ENCODE data around the gene ADCY2. TPM values are rescaled to one million over a fixed set of nuclear protein-coding genes. Genes with fewer than 3 reads are reported as not detected.

Gene ADCY2
- 8.0 TPM for polyA plus RNA-seq (2013, experiment 1 of 2)
- polyA plus RNA-seq (2013, experiment 2 of 2) = 3.9 TPM

DNA sequence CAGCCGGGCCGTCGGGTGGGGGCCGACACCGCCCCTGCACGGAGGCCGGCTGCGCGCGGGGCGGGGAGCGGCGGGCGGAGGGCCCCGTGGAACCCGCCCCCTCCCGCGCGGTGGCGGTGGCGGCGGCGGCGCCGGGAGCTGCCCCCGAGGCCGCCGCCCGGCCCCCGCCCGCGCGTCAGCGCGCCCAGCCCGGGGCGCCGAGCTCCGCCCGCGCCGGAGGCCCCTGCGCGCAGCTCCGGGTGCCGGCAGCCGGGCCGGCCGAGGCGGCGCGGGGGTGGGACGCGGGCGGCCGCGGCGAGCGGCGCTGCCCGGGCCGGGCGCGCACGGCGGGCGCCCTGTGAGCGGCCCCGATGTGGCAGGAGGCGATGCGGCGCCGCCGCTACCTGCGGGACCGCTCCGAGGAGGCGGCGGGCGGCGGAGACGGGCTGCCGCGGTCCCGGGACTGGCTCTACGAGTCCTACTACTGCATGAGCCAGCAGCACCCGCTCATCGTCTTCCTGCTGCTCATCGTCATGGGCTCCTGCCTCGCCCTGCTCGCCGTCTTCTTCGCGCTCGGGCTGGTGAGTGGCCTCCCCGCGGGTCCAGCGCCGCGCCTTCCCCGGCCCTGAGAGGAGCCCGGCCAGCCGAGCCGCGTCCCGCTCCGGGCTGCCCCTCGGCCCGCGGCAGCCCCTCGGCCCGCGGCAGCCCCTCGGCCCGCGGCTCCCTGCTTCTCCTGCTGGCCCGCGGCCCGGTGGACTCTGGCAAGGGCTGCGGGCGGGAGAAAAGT lies at the start of gene ADCY2:
Gene ADCY2 (plus strand): TSS at position 192 of the 766 bp plus-strand sequence. CDS start 159 bp downstream, at position 351.
- H3K36me3 ChIP-seq (ENCODE audit: control insufficient read depth, insufficient read depth, low read length) = no peaks in the 10 kb centered on the region
- H3K9me3 ChIP-seq (ENCODE audit: control insufficient read depth, low read length) = no peaks in the 10 kb centered on the region
- H3K27ac ChIP-seq (ENCODE audit: low read depth, low read length, severe bottlenecking) = no peak within 1 kb of the TSS
- H3K4me3 ChIP-seq (ENCODE audit: extremely low read depth, insufficient read depth, low read length, poor library complexity, severe bottlenecking) = peak within 1 kb of the TSS; percentile 54
- 0% methylated on average over 72 to 101 of the region's 121 CpGs for WGBS, 2 experiments (ENCODE audit: insufficient coverage in 2 of 2)
- H3K4me1 ChIP-seq (ENCODE audit: control insufficient read depth, insufficient read depth, low read length, poor library complexity, severe bottlenecking) = no peaks in the 10 kb centered on the region

DNA sequence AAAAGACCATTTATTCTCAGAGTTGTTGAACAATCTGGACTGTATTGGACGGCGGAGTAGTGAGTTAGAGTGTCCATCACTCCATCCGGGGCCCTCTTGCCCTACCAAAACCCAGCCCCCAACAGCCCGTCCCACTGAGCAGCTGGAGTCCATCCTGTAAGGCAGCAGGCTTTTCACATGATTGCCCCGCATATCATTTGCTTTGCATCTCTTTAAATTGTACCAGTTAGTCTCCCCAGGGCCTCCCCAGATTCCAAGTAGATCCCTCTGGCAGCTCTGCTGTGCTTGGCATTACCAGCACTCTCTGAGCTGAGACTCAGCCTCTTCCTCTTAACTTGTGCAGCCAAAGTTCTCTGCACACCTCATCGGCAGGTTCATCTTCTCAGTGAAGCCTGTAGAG lies 48.6 kb upstream of the ADCY2 start:
- H3K9me3 ChIP-seq (ENCODE audit: control insufficient read depth, low read length) = no peaks in the 10 kb centered on the region
- no peaks in the 10 kb centered on the region for H3K36me3 ChIP-seq (ENCODE audit: control insufficient read depth, insufficient read depth, low read length)
- WGBS, 2 experiments (ENCODE audit: insufficient coverage in 2 of 2) = 11 to 48% methylated on average over 1 to 4 of the region's 6 CpGs
- H3K27ac ChIP-seq (ENCODE audit: low read depth, low read length, severe bottlenecking) = no peak overlapping the region
- H3K4me3 ChIP-seq (ENCODE audit: extremely low read depth, insufficient read depth, low read length, poor library complexity, severe bottlenecking) = no peak overlapping the region
- H3K4me1 ChIP-seq (ENCODE audit: control insufficient read depth, insufficient read depth, low read length, poor library complexity, severe bottlenecking) = no peaks in the 10 kb centered on the region

DNA sequence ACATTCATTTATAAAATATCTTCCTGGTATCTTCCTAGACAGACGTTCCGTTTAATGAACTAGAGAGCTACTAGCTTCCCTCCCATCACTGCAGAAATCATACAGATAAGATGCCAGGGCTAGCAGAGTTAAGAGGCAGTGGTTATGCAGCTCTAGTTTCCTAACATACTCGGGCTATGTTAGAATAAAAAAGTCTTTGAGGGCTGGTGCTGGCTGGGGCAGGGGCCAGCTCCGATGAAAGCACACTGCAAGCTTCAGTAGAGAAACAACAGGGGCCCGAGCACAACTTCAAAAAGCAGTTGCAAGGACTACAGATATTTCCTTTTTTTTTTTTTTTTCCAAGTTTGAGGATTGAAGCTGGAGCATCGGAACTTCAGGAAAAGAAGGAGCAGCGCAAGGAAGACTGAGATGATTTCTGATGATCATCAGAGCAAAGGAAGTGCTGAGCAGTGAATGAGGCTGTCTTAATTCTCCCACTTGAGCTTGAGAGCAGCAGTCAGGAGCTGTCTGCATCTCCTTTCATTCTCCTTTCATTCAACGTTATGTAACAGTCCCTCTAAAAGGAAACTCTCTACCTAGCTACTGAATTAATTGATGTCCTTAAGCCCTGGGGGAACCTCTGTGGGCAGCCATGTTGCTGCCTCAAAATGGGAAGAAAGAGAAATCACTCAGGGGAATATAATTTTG lies 47.6 kb upstream of the ADCY2 start:
- Histone ChIP-seq H3K4me3 (ENCODE audit: extremely low read depth, insufficient read depth, low read length, poor library complexity, severe bottlenecking) (no peak overlapping the region), H3K27ac (ENCODE audit: low read depth, low read length, severe bottlenecking) (peak overlapping the region; percentile 29), H3K36me3 (ENCODE audit: control insufficient read depth, insufficient read depth, low read length) (no peaks in the 10 kb centered on the region), H3K4me1 (ENCODE audit: control insufficient read depth, insufficient read depth, low read length, poor library complexity, severe bottlenecking) (no peaks in the 10 kb centered on the region), H3K9me3 (ENCODE audit: control insufficient read depth, low read length) (no peaks in the 10 kb centered on the region)
- 33 to 34% methylated on average over 1 to 3 of the region's 8 CpGs for WGBS, 2 experiments (ENCODE audit: insufficient coverage in 2 of 2)

DNA sequence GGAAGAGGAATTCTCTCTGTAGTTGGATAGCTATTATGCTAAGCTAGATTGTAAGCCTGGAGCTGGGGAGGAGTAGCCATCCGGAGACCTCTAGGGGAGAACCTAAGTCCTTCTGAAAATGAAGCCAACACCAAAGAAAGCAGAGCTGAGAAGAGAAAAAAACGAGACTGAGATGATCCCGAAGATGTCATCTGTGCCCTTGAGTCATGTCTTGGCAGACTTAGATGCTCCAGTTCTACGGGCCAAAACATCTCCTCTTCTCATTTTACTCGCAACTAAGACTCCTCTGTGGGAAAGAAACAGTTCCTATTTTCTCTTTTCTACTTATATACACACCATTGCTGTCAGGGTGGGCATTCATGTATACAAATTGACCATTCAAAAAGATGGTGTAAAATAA lies 34.3 kb upstream of the ADCY2 start:
- Histone ChIP-seq H3K4me3 (ENCODE audit: extremely low read depth, insufficient read depth, low read length, poor library complexity, severe bottlenecking) (no peak overlapping the region), H3K27ac (ENCODE audit: low read depth, low read length, severe bottlenecking) (no peak overlapping the region), H3K9me3 (ENCODE audit: control insufficient read depth, low read length) (no peaks in the 10 kb centered on the region), H3K36me3 (ENCODE audit: control insufficient read depth, insufficient read depth, low read length) (no peaks in the 10 kb centered on the region), H3K4me1 (ENCODE audit: control insufficient read depth, insufficient read depth, low read length, poor library complexity, severe bottlenecking) (no peaks in the 10 kb centered on the region)
- WGBS, 2 experiments (ENCODE audit: insufficient coverage in 2 of 2) = 74 to 76% methylated on average over 3 to 5 of the region's 5 CpGs

DNA sequence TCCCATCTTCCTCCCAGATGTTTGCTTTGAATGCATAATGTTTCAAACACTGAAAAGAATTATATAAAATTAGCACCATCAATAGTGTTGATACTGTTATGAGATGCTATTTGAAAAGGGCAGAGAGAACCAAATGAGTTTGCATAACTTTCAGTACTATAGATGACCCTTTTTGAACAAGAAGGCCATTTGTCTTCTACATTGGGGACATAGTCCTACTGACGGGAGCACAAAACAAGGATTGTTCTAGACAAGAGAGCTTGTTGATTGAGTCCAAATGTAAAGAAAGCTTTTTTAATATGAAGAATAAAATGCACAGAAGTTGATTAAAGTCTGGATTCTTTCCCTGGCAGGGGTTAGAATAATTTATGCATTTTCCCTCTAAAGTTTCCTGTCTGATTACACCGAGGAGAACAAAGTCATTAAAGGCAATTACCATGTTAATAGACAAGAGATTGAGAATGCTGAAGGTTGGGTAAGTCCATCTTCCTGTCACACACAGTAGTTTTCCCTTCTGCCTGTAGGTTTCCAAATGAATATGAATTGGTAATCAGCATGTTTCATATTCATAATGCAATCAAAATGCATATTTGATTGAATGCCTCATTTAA lies 32.8 kb upstream of the ADCY2 start:
- H3K9me3 ChIP-seq (ENCODE audit: control insufficient read depth, low read length) = no peaks in the 10 kb centered on the region
- 49 to 100% methylated on average over 1 to 2 of the region's 2 CpGs for WGBS, 2 experiments (ENCODE audit: insufficient coverage in 2 of 2)
- no peaks in the 10 kb centered on the region for H3K36me3 ChIP-seq (ENCODE audit: control insufficient read depth, insufficient read depth, low read length)
- no peak overlapping the region for H3K4me3 ChIP-seq (ENCODE audit: extremely low read depth, insufficient read depth, low read length, poor library complexity, severe bottlenecking)
- H3K4me1 ChIP-seq (ENCODE audit: control insufficient read depth, insufficient read depth, low read length, poor library complexity, severe bottlenecking) = no peaks in the 10 kb centered on the region
- H3K27ac ChIP-seq (ENCODE audit: low read depth, low read length, severe bottlenecking) = no peak overlapping the region

DNA sequence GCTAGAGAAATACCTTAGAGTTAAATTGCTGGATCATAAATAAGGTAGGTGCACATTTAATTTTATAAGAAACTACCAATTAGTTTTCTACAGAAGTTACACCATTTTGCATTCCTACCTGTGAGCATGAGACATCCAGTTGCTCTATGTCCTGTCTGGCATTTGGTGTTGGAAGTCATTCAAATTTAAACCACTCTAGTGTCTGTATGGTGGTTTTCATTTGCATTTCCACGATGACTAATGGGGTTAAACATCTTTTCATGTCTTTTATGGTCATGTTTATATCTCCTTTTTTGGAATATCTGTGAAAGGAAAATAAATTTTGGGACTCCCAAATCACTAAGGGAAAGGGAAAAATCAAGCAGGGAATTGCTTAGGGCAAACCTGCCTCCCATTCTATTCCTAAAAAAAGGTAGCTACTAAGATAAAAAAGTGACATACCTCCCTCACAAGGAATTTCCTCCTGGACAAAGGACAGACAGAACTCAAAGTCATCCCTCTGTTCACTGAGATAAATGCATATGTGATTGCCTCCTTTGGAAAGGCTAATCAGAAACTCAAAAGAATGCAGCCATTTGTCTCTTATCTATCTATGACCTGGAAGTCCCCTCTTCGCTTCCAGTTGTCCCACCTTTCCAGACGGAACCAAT lies 31.6 kb upstream of the ADCY2 start:
- Histone ChIP-seq H3K36me3 (ENCODE audit: control insufficient read depth, insufficient read depth, low read length) (no peaks in the 10 kb centered on the region), H3K27ac (ENCODE audit: low read depth, low read length, severe bottlenecking) (no peak overlapping the region), H3K4me1 (ENCODE audit: control insufficient read depth, insufficient read depth, low read length, poor library complexity, severe bottlenecking) (no peaks in the 10 kb centered on the region), H3K4me3 (ENCODE audit: extremely low read depth, insufficient read depth, low read length, poor library complexity, severe bottlenecking) (no peak overlapping the region), H3K9me3 (ENCODE audit: control insufficient read depth, low read length) (no peaks in the 10 kb centered on the region)
- 67 to 79% methylated on average over 2 to 3 of the region's 3 CpGs for WGBS, 2 experiments (ENCODE audit: insufficient coverage in 2 of 2)

DNA sequence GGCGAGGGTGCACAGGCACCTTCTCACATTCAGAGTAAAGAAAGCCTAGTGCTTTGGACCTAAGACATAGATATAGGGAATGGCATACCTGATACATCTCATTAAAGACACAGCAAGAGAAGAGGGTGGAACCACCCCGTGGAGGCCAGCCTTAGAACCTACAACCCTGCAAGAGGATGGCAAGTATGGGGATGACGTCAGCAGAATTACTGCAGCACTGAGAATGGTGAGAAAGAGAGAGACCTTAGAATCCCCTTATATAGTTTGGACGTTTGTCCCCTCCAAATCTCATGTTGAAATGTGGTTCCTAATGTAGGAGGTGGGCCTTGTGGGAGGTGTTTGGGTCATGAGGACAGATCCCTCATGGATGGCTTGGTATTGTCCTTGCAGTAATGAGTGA lies 28.2 kb upstream of the ADCY2 start:
- no peak overlapping the region for H3K27ac ChIP-seq (ENCODE audit: low read depth, low read length, severe bottlenecking)
- H3K9me3 ChIP-seq (ENCODE audit: control insufficient read depth, low read length) = no peaks in the 10 kb centered on the region
- H3K4me3 ChIP-seq (ENCODE audit: extremely low read depth, insufficient read depth, low read length, poor library complexity, severe bottlenecking) = no peak overlapping the region
- H3K4me1 ChIP-seq (ENCODE audit: control insufficient read depth, insufficient read depth, low read length, poor library complexity, severe bottlenecking) = no peaks in the 10 kb centered on the region
- WGBS, 2 experiments (ENCODE audit: insufficient coverage in 2 of 2) = 95 to 100% methylated on average over 2 of the region's 4 CpGs
- no peaks in the 10 kb centered on the region for H3K36me3 ChIP-seq (ENCODE audit: control insufficient read depth, insufficient read depth, low read length)

DNA sequence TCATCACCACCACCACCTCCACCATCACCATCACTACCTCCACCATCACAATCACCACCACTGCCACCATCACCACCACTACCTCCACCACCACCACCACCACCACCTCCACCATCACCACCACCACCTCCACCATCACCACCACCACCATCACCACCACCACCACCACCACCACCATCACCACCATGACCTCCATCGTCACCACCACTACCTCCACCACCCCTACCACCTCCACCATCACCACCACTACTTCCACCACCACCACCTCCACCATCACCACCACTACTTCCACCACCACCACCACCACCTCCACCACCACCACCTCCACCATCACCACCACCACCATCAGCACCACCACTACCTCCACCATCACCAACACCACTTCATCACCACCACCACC lies 23.5 kb upstream of the ADCY2 start:
- H3K36me3 ChIP-seq (ENCODE audit: control insufficient read depth, insufficient read depth, low read length) = no peaks in the 10 kb centered on the region
- H3K9me3 ChIP-seq (ENCODE audit: control insufficient read depth, low read length) = no peaks in the 10 kb centered on the region
- H3K27ac ChIP-seq (ENCODE audit: low read depth, low read length, severe bottlenecking) = no peak overlapping the region
- WGBS, 2 experiments (ENCODE audit: insufficient coverage in 2 of 2) = no CpG with 5 or more reads among the region's 1 CpG
- H3K4me3 ChIP-seq (ENCODE audit: extremely low read depth, insufficient read depth, low read length, poor library complexity, severe bottlenecking) = no peak overlapping the region
- no peaks in the 10 kb centered on the region for H3K4me1 ChIP-seq (ENCODE audit: control insufficient read depth, insufficient read depth, low read length, poor library complexity, severe bottlenecking)

DNA sequence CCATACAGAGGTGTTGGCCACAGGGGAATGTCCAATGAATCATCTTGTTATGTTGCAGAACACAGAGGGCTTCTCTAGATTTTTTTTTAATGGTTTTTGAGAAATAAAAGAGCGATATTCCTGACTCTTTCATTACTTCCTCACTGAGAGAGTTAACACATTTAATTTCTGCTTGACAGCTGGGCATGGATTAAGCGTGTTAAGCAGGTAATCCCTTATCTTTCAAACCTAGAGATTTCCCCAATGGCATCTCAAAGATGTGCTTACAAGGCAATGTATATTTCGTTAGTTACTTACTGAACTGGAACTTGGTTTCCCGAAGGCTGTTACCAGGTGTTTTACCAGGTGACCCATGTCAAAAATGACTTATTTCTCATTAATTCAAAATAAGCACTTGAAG lies 21.8 kb upstream of the ADCY2 start:
- 91 to 100% methylated on average over 2 to 3 of the region's 4 CpGs for WGBS, 2 experiments (ENCODE audit: insufficient coverage in 2 of 2)
- Histone ChIP-seq H3K27ac (ENCODE audit: low read depth, low read length, severe bottlenecking) (no peak overlapping the region), H3K9me3 (ENCODE audit: control insufficient read depth, low read length) (no peaks in the 10 kb centered on the region), H3K36me3 (ENCODE audit: control insufficient read depth, insufficient read depth, low read length) (no peaks in the 10 kb centered on the region), H3K4me1 (ENCODE audit: control insufficient read depth, insufficient read depth, low read length, poor library complexity, severe bottlenecking) (no peaks in the 10 kb centered on the region), H3K4me3 (ENCODE audit: extremely low read depth, insufficient read depth, low read length, poor library complexity, severe bottlenecking) (no peak overlapping the region)

DNA sequence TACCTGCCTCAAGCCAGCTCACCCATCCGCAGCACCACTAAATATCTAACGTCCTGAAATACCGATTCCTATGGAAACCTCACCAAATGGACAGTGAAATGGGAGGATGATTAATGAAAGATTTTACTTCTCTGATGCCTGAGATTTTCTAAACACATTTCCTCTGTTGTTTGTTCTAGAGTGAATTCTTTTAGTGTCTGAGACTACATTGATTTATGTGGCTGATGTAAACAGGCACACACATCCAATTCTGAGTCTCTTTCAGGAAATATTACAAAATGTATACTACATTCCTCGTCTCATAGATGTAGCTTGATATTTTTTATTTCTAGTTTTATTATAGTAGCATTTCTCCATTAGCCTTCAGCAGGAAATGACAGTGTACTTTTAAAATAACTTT lies 20.5 kb upstream of the ADCY2 start:
- H3K27ac ChIP-seq (ENCODE audit: low read depth, low read length, severe bottlenecking) = no peak overlapping the region
- WGBS, 2 experiments (ENCODE audit: insufficient coverage in 2 of 2) = no CpG with 5 or more reads among the region's 4 CpGs

More for the DNA sequence above, 20.5 kb upstream of the ADCY2 start:
- no peak overlapping the region for H3K4me3 ChIP-seq (ENCODE audit: extremely low read depth, insufficient read depth, low read length, poor library complexity, severe bottlenecking)
- no peaks in the 10 kb centered on the region for H3K9me3 ChIP-seq (ENCODE audit: control insufficient read depth, low read length)
- H3K36me3 ChIP-seq (ENCODE audit: control insufficient read depth, insufficient read depth, low read length) = no peaks in the 10 kb centered on the region
- H3K4me1 ChIP-seq (ENCODE audit: control insufficient read depth, insufficient read depth, low read length, poor library complexity, severe bottlenecking) = no peaks in the 10 kb centered on the region

Data from mesodermal cell (in vitro differentiated cells).